Activated CD8-positive, alpha-beta memory T cell treated with anti-CD3 and anti-CD28 coated beads for 1 hour (primary cell): Measurements from ENCODE around the gene CDH5.

Experiments used
- DNase-seq, 2 donors: peaks; one replicate each; pipeline ENCODE4 v3.0.0-alpha.2; 2020; ENCODE audit warnings: low read depth in 1 of 2; ENCODE audit errors: extremely low read depth in 1 of 2

CDH5 gene

DNA sequence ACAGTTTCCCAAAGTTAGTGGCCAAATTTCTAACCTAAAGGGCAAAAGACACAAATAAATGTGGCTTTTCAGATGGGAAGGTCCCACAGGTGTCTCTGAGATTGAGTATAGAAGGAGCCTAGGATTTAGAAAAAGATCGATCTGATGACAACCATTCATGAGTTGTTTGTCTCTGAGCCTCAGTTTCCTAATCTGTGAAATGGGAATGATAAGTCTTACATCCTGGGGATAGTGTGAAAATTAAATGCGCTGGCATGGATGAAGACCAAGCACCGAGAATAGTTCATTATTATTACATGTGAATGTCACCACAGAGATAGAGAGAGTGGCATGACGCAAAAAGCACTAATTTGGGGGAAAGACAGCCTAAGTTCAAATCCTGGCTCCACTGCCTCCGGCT is 7.2 kb downstream of the CDH5 start:
- DNase-seq, result no peak

DNA sequence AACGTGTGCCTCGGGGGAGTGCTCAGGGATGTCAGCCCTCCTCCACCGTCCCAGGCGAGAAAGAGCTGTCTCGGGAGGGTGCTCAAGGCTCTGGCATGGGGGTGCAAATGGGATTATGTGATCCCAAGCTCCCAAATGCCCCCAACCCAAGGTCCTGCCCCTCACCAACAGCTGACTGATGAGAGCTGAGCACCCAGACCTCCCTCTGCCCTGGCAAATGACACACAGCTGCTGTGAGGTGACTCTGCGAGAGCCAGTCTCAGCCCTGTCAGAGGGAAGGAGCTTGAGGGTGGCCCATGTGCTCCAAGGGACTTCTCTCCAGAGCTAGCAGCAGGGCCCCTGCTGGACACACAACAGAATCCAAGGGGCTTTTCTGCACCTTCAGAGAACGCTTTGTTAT is 7.7 kb downstream of the CDH5 start:
- no peak for DNase-seq

DNA sequence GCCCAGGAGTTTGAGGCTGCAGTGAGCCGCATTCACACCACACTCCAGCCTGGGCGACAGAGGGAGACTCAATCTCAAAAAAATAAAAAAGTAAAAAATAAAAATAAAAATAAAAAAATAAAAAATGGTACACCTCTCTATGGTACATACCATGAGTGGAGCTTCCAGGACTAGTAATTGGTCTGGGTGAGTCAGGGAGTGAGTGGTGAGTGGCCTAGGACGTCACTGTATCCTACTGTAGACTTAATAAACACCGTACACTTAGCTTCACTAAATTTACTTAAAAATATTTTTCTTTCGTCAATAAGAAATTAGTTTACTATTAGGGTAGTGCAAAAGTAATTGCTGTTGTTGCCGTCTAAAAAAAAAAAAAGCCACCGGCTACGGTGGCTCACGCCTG is 9.0 kb downstream of the CDH5 start:
- no peak for DNase-seq

DNA sequence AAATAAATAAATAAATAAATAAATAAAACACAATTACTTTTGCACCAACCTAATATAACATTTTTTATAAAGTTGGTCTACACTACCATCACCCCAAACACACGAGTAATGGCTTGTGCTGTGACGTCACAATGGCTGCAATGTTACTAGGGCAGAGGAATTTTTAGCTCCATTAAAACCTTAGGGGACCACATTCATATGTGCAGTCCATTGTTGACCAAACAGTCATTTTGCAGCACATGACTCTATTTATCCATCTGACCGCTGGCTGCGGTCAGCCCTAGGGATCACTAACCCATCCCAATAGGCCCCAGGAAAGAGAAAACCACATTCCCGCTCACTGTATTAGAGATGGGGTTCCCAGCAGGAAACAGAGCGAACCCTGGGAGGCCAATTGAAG is 9.6 kb downstream of the CDH5 start:
- DNase-seq, result no peak

DNA sequence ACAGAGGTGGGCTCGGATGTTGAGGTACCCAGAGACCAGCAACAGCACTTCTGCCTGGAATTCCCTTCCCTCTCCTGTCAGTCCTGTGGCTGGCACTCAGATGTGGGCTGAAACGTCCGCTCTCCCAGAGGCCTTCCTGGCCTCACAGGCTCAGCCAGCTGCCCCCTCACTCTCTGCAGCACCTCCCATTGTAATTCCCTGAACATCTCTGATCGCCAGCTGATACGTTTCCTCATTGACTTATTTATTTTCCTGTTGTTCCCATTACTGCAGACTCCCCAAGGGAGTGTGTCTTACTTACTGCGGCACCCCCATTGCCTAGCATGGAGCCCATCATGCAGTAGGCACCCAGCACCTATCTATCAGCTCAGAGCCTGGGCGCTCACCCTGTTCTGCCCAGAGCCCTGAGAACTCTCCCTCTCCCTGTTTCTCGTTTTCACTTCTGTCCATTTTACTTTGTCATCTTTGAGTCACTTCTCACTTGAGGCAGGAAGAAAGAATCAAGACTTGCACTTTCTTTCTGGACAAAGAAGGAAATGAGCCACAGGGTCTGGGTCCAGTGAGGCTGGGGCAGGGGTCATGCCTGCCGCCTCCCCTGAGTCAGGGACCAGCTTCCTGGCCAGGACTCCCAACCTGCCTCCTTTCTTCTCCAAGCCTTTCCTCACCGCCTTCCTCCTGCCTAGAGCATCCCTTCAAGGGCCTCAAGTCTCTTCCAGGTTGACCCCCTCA is 10.2 kb downstream of the CDH5 start:
- DNase-seq, result no peak

DNA sequence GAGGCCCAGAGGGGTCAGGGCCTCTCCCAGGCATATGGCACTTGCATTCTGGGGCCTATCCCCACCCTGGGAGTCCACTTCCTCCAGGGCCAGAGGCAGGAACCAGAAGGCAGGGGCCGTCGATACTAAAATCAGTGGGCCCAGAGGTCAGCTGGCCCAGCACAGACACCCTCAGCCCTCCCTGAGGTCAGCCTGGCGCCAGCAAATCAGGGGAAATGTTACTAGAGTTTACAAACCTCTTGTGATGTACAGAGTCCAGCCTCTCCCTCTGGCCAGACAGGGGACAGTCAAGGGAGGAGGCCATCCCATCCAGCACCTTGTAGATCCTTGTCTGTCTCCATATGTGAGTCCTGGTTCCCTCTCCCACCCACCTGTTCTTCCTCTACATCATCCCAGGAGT is 10.8 kb downstream of the CDH5 start:
- no peak for DNase-seq

DNA sequence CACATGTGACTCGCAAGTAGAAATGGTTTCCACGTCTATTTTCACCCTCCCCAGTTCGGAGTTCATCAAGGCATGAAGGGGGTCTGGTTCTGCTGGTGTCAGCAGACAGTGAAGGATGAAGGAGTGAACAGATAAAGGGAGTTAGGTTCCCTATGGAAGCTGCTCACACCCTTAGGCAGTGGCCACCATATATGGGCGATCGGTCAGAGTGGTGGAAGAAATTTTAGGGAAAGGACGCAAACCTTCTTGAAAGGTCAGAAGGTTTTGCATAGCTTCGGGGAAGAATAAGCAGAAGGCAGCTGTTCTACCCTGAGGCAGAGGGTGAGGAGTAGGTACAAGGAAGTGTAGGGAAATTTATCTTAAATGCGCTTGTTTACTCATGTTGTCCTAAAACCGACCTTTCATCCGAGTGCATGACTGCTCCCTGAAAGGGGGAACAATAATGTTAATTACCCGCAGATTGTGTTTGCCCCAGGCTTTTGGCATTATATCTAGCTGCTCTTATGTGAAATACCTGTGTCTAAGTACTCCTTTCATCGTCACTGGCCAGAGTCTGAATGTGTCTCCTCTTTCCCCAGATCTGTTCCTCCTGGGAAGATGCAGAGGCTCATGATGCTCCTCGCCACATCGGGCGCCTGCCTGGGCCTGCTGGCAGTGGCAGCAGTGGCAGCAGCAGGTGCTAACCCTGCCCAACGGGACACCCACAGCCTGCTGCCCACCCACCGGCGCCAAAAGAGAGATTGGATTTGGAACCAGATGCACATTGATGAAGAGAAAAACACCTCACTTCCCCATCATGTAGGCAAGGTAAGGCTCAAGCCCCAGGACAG is 12.5 kb downstream of the CDH5 start:
- DNase-seq, result no peak

DNA sequence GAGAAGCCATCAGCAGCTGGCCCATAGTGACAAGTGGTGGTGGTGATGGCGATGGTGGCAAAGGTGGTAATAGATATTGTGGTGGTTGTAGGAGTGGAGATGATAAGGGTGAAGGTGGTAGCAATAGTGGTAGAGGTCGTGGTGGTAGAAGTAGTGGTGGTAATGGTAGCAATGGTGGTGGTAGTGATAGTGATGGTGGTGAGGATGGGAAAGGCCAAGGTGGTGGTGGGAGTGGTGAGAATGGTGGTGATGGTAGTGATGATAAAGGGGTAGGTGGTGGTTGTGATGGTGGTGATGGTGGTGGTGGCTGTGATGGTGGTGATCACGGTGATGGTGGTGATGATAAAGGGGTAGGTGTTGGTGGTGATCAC is 13.1 kb downstream of the CDH5 start:
- DNase-seq, result no peak

DNA sequence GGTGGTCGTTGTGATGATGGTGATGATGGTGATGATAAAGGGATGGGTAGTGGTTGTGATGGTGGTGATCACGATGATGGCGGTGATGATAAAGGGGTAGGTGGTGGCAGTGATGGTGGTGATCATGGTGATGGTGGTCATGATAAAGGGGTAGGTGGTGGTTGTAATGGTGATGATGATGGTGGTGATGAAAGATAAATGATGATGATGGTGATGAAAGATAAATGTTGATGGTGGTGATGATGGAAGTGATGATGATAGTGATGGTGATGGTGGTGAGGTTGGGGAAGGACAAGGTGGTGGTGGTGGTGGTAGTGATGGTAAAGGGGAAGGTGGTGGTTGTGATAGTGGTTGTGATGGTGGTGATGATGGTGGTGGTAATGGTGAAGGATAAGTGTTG is 13.9 kb downstream of the CDH5 start:
- DNase-seq, result no peak

DNA sequence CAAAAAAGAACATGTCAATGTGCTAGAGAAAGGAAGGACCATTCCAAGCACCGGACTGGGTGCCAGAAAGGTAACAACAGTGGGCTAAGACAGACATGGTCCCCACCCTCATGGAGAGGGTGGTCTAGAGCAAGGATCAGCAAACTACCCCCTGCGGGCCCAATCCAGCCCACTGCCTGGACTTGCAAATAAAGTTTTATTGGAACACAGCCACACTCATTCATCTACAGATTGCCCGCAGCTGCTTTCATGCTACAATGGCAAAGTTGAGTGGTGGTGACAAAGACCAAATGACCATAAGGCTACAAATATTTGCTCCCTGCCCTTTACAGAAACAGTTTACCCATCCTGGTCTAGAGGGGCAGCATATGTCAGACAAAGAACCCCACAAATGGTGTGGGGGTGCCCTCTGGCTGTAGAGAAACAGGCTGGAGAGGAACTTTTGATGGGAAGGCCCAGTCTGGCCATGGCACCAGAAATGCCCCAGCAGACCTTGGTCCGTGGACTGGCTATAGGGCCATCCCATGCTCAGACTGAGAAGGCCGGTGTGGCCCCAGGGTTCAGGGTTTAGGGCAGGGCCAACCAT is 15.2 kb downstream of the CDH5 start:
- DNase-seq, result no peak

DNA sequence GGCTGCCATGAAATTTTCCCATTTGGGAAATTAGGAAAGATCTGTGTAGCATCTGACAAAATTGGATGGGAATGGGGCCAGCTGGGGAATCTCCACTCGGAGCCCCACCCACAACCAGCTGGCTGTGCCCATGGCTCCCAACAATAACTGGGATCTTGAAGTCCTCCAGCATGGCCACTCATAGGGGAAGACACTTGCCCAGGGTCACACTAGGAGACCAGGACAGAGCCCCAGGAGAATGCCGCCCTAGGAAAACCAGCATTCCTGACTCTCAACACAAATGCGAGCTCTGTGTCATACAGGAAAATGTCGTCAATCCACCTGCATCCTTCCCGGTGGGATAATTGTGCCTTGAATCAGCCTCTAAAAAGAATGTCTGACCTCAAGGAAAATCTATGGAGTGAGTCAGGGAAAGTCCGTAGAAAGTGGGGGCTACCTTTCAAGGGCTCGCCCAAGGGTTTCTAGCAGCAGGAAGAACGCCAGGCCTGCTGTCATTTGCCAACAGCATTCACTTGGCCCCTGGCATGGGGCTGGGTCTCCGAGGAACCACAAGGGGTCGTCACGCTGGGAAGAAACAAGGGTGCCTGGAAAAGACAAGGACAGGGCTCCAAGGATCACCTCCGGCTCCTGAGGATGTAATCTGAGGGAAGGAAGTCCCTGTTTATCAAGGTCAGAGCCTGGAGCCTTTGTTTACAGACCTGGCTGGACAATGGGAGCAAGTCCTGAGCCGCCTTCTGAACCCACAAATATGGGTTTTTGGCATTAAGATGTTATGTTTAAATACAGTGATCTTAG is 15.9 kb downstream of the CDH5 start:
- no peak for DNase-seq

DNA sequence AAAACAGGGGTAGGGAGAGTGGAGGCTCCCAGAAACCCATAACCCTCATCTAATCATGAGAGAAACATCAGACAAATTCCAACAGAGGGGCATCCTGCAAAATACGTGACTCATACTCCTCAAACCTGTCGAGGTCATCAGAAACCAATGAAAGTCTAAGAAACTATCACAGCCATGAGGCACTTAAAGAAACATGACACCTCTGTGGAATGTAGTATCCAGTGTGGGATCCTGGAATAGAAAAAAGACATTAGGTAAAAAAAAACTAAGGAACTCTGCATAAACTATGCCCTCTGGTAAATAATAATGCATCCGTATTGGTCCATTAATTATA is 16.4 kb downstream of the CDH5 start:
- DNase-seq, result no peak

DNA sequence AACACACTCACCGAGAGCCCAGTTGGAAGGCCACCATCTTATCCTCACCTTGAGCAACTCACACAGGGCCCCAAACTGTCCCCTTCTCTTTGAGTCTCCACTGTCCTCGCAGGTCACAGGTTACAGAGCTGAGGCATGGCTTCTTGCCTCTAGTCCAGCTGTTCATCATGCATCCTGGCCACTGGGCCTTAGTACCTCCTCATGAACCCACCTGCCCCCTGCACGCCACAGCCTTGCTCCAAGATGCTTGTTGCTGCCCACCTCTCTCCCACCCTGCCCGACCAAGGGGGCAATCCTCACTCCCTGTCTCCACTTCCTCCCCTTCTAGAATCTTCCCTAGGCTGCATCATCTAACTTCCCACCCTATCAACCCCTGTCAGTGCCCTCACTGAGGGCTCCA is 17.1 kb downstream of the CDH5 start:
- DNase-seq, result no peak

DNA sequence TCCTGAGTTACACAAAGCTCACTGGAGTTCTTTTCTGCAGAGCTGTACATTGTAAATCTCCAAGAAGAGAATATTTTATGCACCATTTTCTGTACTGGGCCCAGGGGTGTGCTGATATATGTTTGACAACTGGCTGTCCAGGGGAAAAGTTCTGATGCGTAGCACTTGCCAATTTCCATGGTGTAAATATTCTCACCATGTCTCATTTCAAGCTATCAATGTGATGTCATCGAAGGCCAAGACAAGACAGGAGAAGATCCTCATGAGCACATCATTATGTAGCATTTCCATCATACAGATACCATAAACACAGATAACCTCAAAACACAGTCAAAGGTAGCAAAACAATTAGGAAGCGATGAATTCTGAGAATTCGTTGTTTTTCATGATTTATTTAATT is 18.9 kb downstream of the CDH5 start:
- DNase-seq, result no peak

DNA sequence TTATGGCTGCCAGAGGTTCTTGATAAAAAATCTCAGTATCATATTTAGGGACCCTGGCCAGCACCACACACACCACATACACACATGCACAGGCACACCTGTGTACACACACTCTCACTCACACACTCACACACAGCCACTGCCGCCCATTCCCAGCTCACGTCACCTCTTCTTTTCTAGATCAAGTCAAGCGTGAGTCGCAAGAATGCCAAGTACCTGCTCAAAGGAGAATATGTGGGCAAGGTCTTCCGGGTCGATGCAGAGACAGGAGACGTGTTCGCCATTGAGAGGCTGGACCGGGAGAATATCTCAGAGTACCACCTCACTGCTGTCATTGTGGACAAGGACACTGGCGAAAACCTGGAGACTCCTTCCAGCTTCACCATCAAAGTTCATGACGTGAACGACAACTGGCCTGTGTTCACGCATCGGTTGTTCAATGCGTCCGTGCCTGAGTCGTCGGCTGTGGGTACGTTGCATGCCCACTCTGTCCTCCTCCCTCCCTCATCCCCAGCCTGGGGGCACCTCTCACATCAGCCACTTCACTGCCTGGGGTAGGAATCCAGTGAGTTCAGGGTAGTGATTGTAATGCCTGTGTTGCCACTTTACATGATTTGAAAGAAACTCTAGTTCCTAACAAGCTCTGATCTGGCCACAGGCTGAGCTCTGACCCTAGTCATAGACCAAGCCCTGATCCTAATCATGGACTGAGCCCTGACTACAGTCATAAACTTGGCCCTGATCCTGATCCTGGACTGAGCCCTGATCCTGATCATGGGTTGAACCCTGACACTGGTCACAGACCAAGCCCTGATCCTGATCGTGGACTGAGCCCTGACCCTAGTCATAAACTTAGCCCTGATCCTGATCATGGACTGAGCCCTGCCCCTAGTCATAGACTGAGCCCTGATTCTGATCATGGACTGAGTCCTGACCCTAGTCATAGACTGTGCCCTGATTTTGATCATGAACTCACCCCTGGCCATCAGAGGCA is 20.4 kb downstream of the CDH5 start:
- no peak for DNase-seq

DNA sequence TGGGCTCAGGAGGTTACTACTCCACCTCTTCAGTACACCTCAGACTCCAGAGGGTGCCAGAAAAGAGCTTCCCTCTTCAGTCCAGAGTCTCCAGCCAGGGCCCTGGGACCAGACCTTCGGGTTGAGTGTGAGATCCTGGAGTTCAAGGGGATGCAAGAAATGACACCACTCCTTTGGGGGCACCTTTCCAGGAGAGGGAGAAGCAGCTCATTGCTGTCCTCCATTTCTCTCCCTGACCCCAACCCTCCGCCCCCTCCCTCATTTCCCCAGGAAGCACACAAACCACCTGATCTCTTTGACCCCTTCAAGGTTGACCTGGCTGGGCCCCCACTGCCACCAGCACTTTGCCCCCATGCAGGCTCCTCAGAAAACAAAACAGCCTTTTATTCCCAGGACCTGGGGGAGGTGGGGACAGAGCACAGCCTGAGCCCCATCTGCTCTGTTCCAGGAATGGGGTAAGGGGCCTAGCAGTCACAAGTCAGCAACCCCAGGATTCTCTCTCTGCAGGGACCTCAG is 21.4 kb downstream of the CDH5 start:
- DNase-seq, result no peak

DNA sequence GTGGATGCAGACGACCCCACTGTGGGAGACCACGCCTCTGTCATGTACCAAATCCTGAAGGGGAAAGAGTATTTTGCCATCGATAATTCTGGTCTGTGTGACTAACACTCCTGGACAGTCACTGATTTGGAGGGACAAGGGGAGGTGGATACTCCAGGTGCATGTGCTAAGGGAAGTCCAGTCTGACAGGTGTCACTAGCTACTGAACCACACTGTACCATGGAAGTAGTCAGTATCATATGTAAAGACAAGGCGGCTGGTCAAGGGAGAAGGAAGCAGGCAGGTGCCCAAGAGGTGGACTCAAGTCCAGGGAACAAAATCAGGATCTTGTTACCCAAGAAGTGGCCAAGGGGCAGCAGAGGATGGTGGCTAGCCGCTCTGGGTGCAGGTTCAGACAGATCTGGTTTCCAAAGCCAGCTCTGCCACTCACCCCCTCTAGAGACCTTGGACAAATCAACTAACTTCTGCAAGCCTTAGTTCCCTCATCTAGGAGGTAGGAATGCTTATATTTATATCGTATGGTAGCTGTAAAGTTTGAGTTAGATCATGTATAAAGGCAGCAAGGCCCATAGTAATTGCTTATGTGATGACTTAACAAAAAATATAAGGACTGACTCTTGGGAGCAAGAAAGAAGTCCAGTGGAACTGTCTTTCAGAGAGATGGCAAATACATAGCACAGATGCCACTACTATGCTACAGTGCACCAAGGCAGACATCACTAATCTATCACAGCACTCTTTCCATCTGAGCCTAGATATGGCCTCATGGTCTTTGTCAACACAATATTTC is 22.1 kb downstream of the CDH5 start:
- no peak for DNase-seq

DNA sequence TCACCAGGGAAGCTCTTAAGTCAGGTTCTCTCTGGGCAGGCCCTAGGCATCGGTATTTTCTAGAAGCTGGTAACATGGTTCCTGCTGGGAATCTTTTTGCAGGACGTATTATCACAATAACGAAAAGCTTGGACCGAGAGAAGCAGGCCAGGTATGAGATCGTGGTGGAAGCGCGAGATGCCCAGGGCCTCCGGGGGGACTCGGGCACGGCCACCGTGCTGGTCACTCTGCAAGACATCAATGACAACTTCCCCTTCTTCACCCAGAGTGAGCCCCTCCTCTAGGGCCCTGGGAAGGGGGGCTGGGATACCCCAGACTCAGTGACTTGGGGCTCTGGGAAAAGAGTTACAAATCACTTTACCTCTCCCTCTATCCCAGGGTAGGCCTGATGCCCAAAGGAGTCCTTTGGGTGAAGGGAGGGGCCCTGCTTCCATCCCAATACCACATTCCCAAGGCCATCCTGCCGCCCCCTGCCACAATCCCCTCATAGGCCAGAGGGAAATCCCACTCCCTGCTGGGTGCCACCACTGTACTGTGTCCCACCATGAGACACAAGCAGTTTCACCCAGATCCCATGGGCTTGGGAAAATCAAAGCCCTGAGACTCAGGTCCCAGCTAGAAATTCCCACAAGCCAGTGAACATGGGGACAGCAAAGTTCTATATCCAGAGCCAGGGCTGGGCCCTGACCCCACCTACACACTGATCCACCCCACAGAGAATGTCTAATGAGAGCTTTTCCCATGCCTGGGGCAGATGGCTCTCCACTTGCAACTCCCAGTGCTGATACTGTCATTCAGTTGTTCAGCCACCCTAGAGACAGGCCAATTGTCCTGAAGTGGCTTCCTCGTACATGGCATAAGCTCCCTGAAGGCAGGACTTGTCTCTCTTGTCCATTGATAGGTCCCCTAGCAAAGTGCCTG is 23.0 kb downstream of the CDH5 start:
- DNase-seq, result no peak
